HG03066 (cell line): ENCODE results near the gene NSFL1C.
A peak's percentile ranks its signal among the peaks of the same experiment; 100 is the strongest.

Experiments
- ATAC-seq: cut with Tn5 transposase; IDR thresholded peaks from one replicate; pipeline ENCODE4 v1.9.1; 2021; ENCODE audit warnings: low read depth; ENCODE audit not compliant: unreplicated experiment

The NSFL1C gene

GRCh38 chr20:1394686-1395085 lies 72.0 kb downstream of the NSFL1C start:
- no peak for ATAC-seq

GRCh38 chr20:1393507-1393882 lies 73.2 kb downstream of the NSFL1C start:
- no peak for ATAC-seq

- ATAC-seq = peak; percentile 85
Measured at GRCh38 chr20:1392693-1393506, 73.7 kb downstream of the NSFL1C start, which contains the start of gene FKBP1A. Gene FKBP1A (minus strand): TSS chr20:1393054. CDS start chr20:1392998, 56 bp downstream.

- ATAC-seq = peak; percentile 19
Measured at GRCh38 chr20:1392443-1392692, 74.3 kb downstream of the NSFL1C start.
